Psoas muscle (tissue), 8 donors: Measurements from ENCODE around the gene BICD1. TPM values are rescaled to one million over a fixed set of nuclear protein-coding genes. Genes with fewer than 3 reads are reported as not detected.

Source experiments
- ATAC-seq, 4 donors: fragments of 200-7000 bp; cut with Tn5 transposase; one replicate each; pipeline ENCODE4 v1.9.1; 2020; ENCODE audit warnings: moderate library complexity in 3 of 4, mild to moderate bottlenecking in 2 of 4
- DNase-seq, 2 donors: peaks; one replicate each; pipeline ENCODE4 v3.0.0-alpha.2; 2020
- H3K27ac ChIP-seq: fragments of 200-600 bp; one replicate; pipeline ENCODE4 v1.8.0; 2022
- H3K27me3 ChIP-seq, 3 donors: fragments of 200-600 bp in 1 of 3; one replicate each; pipeline versions ENCODE4 v1.6.1 to v1.8.0; 2013 to 2022; ENCODE audit warnings: low read length in 2 of 3, mild to moderate bottlenecking in 2 of 3, moderate library complexity in 1 of 3; ENCODE audit not compliant: insufficient read depth in 3 of 3
- H3K36me3 ChIP-seq, 2 donors: fragments of 200-600 bp in 1 of 2; one replicate each; pipeline versions ENCODE4 v1.6.1 to v1.8.0; 2013 to 2022; ENCODE audit warnings: low read depth in 1 of 2, mild to moderate bottlenecking in 1 of 2, moderate library complexity in 1 of 2; ENCODE audit not compliant: insufficient read depth in 1 of 2
- H3K4me1 ChIP-seq: fragments of 200-600 bp; one replicate; pipeline ENCODE4 v1.8.0; 2022
- H3K4me3 ChIP-seq: fragments of 200-600 bp; one replicate; pipeline ENCODE4 v1.8.0; 2022; ENCODE audit warnings: mild to moderate bottlenecking
- H3K9me3 ChIP-seq: fragments of 200-600 bp; one replicate; pipeline ENCODE4 v1.8.0; 2022
- WGBS, 3 donors: extraction: QIAGEN DNeasy Blood & Tissue Kit; methylation state at CpG; one replicate each; pipeline versions ENCODE4 v1.1.6 to v1.1.7; 2013; 5-methylcytosine and 5-hydroxymethylcytosine counted together
- intact Hi-C, 2 donors: fragments of 100-400 bp; cut with DNase I; formaldehyde crosslinking; loops; one replicate each; pipeline versions ENCODE4 v1.11.0 to v1.14.2; 2022
- polyA plus RNA-seq, 3 donors: library from polyadenylated mRNA; stranded (reverse); fragments of 200-250 nt; gene quantifications; one replicate each; pipeline ENCODE4 v1.2.3, GENCODE V29; 2013
- total RNA-seq, 4 donors: library from RNA; stranded (reverse); fragmentation: NEBNext Ultra II Directional in 2 of 4; extraction: Animal tissue kit (Norgen Biotek cat#: 25700) in 2 of 4; gene quantifications; one replicate each; pipeline versions ENCODE4 v1.2.1 to v1.2.4, GENCODE V29; 2021 to 2023
- TF ChIP-seq, protein P1 (sequence below): fragments of 200-600 bp; IDR thresholded peaks from one replicate; pipeline ENCODE4 v1.8.0; 2022; ENCODE audit warnings: antibody characterized with exemption
- donor health status: healthy with polysubstance abuse.
- donor health status: DM: no; HTN: no; CAD: no; lungs with moderate emphysema.
- donor health status: Bipolar disorder and iron deficiency.
- donor health status: healthy.
- donor health status: DM: yes; HTN: yes; CAD: no.
- donor health status: DM: no; HTN: no; CAD: no.
- donor health status: DM: no; HTN: no; CAD: no.
- donor health status: DM: yes; HTN: yes; CAD: no.

BICD1 gene
- total and polyA plus RNA-seq, 7 donors = 0.55 to 9.8 (median 2.8) TPM

DNA sequence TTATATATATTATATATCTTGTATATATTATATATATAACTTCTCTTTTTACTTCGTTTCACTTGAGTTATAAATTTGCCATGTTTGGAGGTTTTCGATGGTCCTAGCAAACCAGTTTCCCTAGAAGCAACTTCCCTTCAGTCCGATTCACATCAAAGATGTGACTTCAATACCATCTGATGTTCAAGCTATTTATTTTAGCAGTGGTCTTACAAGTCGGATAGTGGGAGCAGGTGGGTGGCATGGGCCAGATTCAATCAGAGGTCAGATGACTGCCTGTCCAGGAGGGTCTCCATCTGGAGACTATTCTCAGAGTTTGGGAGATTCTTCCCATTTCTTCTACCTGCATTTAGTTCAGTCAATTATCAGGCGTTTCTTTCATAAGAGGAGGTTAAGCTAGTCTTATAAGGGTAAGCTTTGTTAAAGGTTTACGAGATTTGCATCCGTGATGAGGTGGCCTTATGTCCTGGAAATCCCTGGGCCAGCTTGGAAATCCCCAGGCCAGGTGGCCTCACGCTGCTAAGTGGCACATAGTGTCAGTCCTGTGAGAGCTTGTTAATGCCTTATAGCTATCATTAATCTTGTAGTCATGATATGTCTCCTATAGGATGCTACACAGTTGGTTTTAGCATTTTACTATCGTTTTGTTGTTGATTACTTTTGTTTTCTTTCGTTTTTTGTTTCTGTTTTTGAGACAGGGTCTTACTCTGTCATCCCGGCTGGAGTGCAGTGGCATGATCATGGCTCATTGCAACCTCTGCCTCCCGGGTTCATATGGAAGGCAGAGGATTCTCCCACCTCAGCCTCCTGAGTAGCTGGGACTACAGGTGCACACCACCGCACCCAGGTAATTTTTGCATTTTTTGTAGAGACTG is 145.8 kb downstream of the BICD1 start:
- Histone ChIP-seq H3K27me3 (no peaks in the 10 kb centered on the region), H3K9me3 (no peaks in the 10 kb centered on the region), H3K27ac (no peak overlapping the region), H3K4me1 (no peaks in the 10 kb centered on the region), H3K36me3 (no peaks in the 10 kb centered on the region), H3K4me3 (no peak overlapping the region)
- DNase-seq = no peak
- WGBS, 3 donors = 90 to 93% (median 92%) methylated on average over 13 of the region's 13 CpGs
- TF ChIP-seq, protein P1, sequence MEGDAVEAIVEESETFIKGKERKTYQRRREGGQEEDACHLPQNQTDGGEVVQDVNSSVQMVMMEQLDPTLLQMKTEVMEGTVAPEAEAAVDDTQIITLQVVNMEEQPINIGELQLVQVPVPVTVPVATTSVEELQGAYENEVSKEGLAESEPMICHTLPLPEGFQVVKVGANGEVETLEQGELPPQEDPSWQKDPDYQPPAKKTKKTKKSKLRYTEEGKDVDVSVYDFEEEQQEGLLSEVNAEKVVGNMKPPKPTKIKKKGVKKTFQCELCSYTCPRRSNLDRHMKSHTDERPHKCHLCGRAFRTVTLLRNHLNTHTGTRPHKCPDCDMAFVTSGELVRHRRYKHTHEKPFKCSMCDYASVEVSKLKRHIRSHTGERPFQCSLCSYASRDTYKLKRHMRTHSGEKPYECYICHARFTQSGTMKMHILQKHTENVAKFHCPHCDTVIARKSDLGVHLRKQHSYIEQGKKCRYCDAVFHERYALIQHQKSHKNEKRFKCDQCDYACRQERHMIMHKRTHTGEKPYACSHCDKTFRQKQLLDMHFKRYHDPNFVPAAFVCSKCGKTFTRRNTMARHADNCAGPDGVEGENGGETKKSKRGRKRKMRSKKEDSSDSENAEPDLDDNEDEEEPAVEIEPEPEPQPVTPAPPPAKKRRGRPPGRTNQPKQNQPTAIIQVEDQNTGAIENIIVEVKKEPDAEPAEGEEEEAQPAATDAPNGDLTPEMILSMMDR = no peak
- ATAC-seq = no peak
- intact Hi-C loops = no loop called here

DNA sequence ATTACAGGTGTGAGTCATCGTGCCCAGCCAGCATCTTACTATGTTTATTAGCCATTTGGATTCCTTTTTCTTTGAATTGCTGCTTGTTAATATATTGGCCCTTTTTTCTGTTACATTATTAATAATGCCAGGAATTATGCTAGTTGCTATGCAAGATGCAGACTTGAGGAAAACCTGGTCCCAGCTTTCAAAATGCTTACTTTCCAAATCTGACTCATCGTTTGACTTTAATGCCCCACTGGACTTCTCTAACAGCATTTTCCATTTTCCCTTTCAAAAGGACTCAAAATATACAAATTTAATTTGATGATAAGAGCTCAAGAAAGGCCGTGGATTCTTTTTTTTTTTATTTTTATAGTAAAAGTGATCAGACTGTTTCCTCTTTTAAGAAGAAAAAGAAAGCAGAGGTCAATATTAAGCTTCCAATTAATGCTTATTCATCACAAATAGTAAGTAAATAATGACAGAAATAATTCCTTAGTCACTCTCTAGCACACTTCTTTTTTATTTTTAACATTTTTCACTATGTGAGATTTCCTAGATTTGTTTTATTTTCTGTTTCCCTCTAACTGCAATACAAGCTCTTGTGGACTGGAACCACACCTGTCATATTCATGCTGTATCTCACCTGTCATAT is 146.6 kb downstream of the BICD1 start:
- H3K27ac ChIP-seq = no peak overlapping the region
- WGBS, 3 donors = 83 to 86% (median 84%) methylated on average over 3 of the region's 3 CpGs

DNA sequence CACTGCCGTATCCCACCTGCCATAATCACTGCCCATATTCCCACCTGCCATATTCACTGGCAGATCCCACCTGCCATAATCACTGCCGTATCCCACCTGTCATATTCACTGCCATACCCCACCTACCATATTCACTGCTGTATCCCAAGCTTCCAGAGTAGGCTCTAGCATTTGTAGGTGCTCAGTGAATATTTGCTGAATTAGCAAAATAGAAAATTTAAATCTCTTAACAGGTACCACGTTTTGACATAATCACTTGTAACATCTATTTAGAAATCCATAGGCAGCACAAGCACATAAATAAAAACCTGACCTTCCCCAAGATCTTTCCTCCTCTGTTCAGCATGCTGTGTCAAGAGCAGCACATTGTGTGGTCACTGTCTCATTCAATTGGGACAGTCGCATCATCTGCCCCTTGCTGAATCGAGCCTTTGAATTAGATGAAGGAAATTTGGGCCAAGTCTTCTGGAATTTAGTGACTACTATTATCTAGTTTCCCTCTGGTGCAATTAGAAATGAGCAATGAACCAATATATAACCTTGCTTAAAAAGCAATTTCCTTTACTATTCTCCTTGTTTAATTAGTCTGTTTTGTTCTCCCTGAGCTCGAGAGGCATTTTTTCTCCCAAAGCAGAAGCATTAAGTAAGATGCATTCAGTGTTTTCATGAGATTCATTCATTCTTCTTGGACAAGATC is 147.8 kb downstream of the BICD1 start:
- Histone ChIP-seq H3K4me1 (no peaks in the 10 kb centered on the region), H3K27ac (no peak overlapping the region), H3K27me3 (no peaks in the 10 kb centered on the region), H3K9me3 (no peaks in the 10 kb centered on the region), H3K36me3 (no peaks in the 10 kb centered on the region), H3K4me3 (no peak overlapping the region)
- 90 to 94% (median 90%) methylated on average over 6 of the region's 6 CpGs for WGBS, 3 donors
- TF ChIP-seq, protein P1 = no peak
- intact Hi-C loops = no loop called here
- no peak for DNase-seq
- no peak for ATAC-seq

More for the DNA sequence above, 146.6 kb downstream of the BICD1 start:
- Histone ChIP-seq H3K9me3 (no peaks in the 10 kb centered on the region), H3K4me1 (no peaks in the 10 kb centered on the region), H3K27me3 (no peaks in the 10 kb centered on the region), H3K36me3 (no peaks in the 10 kb centered on the region), H3K4me3 (no peak overlapping the region)
- no peak for ATAC-seq
- intact Hi-C loops = no loop called here
- TF ChIP-seq, protein P1 = no peak
- no peak for DNase-seq

DNA sequence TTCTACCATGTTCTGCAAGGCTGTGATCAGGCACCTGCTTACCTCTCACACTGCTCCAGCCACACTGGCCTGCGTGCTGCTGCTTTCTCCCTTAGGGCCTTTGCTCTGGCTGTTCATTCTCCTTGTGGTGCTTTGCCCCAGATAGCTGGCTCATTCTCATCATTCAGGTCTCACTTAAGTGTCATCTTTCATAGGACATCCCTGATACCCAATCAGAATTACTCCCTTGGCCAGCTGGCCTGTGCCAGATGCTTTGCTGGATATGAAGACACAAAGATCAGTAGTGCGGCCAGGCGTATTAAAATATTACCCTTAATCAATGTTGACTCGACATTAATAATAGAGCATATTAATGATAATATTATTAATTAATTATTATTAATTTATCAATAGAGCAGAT is 148.9 kb downstream of the BICD1 start:
- H3K27me3 ChIP-seq = no peaks in the 10 kb centered on the region
- no peak overlapping the region for H3K4me3 ChIP-seq
- intact Hi-C loops = no loop called here
- no peaks in the 10 kb centered on the region for H3K36me3 ChIP-seq
- no peaks in the 10 kb centered on the region for H3K4me1 ChIP-seq
- no peak overlapping the region for H3K27ac ChIP-seq
- TF ChIP-seq, protein P1 = no peak
- ATAC-seq (no peak), DNase-seq (no peak)
- no peaks in the 10 kb centered on the region for H3K9me3 ChIP-seq
- 91 to 96% (median 96%) methylated on average over 4 of the region's 4 CpGs for WGBS, 3 donors
